Measurements from ENCODE around the gene POMT2.
"Not testable (repeated sequence)": the region's sequence is repeated elsewhere in the genome, so short reads cannot be mapped to it uniquely, and the experiment has no call there.

POMT2 gene

DNA sequence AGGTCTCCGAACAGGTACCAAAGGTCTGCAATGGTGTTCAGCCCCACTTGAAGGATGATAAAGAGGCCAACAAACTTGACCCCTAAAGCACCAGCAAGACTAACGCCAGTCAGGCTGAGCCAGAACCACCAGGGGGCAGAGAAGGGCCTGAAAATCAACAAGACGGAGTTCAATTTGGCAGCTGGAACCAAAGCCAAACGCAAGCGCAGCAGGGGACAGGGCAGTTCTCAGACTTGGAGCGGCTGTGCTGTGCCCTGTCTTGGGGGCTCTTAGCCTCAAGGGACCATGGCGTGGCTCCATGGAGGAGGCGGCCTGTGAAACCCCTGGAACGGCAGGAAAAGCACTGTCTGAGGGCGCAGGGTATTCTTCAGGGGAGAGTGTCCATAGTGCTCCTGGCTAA is 19.6 kb downstream of the POMT2 start:
- DNase-seq (ENCODE audit: low spot score): no peak

DNA sequence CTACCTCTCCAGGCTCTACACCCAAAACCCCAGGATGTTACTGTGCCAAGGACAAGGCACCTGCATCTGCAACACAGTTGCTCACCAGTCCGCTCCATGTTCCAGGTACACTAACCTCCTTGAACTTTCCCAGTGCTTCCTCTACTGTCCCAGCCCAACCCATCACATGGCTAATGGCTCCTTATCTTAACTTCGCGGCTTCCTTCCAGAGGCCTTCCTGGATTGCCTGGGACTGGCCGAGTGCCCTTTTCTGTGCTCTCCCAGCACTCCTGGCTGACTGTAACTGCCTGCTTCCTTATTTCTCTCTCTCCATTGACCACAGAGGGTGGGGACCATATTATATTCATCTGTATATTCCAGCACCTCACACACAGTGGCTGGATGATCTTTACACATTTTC is 20.9 kb downstream of the POMT2 start:
- no peak for DNase-seq (ENCODE audit: low spot score)

DNA sequence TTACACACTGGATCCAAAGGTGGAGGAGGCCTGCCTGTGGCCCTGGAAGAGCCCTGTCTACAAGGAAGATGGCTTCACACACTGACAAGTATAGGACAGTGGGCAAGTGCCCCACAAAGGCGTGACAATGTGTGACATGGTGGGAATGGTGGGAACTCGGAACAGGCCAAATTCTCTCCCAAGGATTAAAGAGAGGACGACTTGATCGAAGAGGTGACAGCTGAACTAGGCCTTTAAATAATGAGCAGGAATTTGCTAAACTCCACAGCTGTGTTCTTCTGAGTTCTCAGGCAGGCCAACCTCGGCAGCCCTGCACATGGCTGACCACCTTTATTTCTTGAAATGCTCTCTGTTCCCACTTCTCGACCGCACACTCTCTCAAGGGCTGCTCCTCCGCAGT is 23.8 kb downstream of the POMT2 start:
- no peak for DNase-seq (ENCODE audit: low spot score)

- DNase-seq (ENCODE audit: low spot score): no peak
Measured at GRCh38 chr14:77296155-77296554, 24.5 kb downstream of the POMT2 start.

- DNase-seq (ENCODE audit: low spot score): no peak
Measured at GRCh38 chr14:77290705-77291104, 30.0 kb downstream of the POMT2 start.

DNA sequence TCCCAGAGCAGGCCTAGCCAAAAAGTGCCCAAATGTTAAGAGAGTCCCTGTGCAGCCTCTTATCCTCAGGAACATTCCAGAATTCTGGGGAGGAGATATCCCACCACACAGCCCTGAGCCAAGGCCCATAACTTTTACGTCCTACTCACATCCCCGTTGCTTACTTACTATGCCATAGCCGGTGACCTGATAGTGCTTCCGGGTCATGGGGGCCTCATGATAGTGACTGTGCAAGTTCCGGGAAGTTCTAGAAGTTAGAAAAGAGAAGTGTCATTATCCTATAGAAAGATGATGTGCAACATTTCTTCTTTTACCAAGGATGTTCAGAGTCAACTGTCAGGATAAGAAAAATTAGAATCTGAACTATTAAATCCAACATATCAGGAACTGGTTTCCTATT is 34.1 kb downstream of the POMT2 start:
- no peak for DNase-seq (ENCODE audit: low spot score)

GRCh38 chr14:77284466-77284865 is 36.2 kb downstream of the POMT2 start:
- no peak for DNase-seq (ENCODE audit: low spot score)

DNA sequence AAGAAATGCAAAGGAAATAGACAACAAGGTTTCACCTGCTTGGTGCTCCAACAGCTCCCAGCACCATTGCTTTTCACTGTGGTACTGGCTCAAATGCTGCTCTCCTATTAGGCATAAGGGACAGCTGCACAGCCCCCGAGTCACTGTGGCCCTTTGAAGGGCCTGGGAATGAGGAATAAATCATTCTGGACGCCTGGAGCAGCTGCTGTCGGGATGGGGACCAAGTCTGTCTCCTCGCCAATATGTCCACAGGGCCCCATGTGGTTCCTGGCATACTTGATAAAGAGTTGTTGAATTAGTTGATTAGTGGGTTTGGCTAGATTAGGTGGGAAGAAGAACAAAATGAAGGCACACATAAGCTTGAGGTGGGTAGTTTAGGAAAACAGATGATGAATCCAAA is 36.6 kb downstream of the POMT2 start:
- no peak for DNase-seq (ENCODE audit: low spot score)

DNA sequence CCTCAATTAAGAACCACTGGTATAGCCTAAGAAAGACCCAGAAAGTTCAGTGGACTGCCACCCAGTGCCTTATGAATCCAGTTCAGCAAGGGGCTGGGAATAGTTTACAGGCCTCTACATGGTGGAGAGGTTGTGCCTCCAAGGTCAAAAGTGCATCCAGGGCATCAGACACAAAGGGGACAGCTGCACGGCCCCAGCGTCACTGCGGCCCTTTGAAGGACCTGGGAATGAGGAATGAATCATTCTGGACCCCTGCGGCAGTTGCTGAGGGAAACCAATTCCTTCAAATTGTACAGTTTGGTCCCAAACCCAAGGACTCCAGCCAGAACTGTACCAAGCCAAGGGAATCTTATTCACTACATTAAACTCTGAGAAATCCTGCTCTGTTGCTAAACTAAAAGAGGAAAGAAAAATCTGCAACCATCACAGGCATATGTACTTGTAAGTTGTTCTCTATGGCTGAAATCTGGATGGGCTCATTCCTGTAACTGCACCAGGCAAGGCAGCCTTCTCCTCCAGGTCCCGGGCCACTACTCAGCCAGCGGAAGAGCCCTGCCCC is 38.8 kb downstream of the POMT2 start:
- no peak for DNase-seq (ENCODE audit: low spot score)

- DNase-seq (ENCODE audit: low spot score): not testable (repeated sequence)
Measured at GRCh38 chr14:77280921-77281320, 39.8 kb downstream of the POMT2 start.

DNA sequence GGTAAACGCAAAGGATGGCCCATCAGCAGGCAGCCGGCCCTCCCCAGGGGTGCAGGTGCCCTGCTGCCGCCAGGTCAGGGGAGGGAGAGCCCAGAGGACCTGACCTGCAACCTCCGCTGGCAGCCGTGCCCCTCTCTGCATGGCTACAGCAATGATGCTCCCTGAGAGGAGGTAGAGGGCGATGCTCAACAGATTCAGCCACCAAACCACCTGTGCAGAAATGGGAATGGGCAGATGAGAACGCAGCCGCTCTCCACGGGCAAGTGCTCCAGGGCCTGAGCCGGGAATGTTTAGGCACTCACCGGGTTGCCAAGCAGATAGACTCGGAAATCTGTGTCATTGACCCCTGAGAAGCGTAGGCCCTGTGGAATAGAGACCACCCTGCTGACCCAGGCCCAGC is 41.0 kb downstream of the POMT2 start:
- DNase-seq (ENCODE audit: low spot score): no peak

GRCh38 chr14:77278461-77279230 is 42.0 kb downstream of the POMT2 start:
- no peak for DNase-seq (ENCODE audit: low spot score)

GRCh38 chr14:77276959-77277358 is 43.7 kb downstream of the POMT2 start:
- no peak for DNase-seq (ENCODE audit: low spot score)

DNA sequence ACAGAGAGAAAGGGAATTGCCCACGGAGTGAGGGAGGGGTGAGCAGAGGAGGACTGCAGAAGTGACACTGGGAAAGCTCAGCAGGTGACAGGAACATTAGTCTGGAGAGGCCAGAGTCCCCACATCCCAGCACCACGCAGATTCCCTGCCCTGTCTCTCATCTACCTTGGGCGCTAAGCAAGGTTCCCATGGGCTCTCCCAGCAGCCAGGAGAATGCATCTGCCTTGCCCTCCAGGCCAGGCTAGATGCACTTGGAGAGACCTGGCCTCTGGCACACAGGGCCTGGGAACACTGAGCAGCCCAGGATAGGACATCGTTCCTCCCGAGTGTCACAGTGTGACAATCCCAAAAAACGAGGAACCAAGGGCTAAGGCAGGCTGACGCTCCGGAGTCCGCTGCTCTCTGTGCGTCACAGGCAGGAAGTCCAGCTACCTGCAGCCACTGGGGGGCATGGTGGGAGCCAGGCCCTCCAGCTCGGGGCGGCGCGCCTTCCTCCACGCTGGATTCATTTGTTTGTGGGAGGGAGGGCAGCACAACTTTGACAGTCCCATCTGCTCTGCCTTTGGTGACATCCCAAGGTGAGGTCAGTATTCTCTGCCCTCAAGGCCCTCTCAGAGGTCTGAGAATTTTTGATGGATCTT is 44.3 kb downstream of the POMT2 start:
- DNase-seq (ENCODE audit: low spot score): no peak

GRCh38 chr14:77275601-77276017 is 45.1 kb downstream of the POMT2 start:
- no peak for DNase-seq (ENCODE audit: low spot score)

- no peak for DNase-seq (ENCODE audit: low spot score)
Measured at GRCh38 chr14:77275041-77275580, 45.6 kb downstream of the POMT2 start.

GRCh38 chr14:77273796-77274195 is 46.9 kb downstream of the POMT2 start:
- no peak for DNase-seq (ENCODE audit: low spot score)

DNA sequence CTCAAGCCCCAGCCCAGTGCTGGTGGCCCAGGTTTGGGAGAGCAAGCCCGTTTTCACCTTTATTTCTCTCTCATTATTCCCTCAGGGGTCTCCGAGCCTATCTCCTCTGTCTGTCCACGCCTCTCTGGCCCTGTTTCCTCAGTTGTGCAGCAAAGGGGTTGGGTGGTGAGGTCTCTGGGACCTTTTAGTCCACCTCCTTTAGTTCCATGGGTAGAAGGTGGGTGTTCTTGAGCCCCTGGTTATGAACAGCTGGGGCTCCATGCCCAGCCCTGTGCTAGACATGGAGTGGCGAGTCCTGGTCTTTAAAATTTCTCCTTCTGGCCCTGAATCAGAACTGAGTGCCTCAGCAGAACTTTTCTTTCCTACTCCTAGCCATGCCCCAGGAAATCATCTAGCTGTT is 48.4 kb downstream of the POMT2 start:
- no peak for DNase-seq (ENCODE audit: low spot score)

DNA sequence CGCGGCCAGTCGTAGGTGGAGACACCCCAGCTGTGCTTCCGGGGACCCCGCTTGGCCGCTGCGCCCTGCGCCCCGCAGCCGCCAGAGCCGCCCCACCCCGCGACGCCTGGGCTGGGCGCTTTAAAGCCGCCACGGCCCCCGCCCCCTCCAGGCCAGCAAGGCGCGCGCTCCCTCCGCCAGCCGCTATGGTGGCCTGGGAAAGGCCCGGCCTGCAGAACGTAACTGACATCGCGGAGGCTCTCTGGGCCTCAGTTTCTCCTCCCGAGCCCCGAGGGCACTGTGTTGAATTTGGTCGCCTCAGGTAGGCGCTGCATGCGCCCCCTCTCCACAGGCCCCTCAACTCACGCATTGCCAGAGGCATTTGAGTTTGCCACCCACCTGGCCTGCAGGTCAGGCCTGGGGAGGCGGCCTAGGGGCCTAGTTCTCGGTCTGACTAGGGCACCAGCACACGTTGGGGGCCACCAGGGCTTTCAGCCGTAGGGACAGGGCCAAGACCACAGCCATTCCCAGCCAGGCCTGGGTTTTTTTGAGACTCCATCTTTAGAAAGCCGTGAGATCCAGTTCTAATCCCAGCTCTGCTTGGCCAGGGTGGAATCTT is 49.5 kb downstream of the POMT2 start, which contains the start of gene NGB:
TSS of gene NGB (minus strand) at position 94 of the 598 bp plus-strand sequence. CDS start 269 bp downstream, outside the sequence.
- no peak for DNase-seq (ENCODE audit: low spot score)

GRCh38 chr14:77270361-77271112 is 50.1 kb downstream of the POMT2 start:
- no peak for DNase-seq (ENCODE audit: low spot score)

GRCh38 chr14:77268989-77269600 is 51.6 kb downstream of the POMT2 start:
- no peak for DNase-seq (ENCODE audit: low spot score)
